PC-3 (cell line): ENCODE data around the gene ERP27.

Experiments used
- CTCF ChIP-seq: fragments of 300-600 bp; sonication (generic); conservative IDR thresholded peaks from 2 replicates; pipeline ENCODE4 v1.5.1; 2017; ENCODE audit warnings: antibody characterized with exemption, low read depth, mild to moderate bottlenecking, low read length
- EZH2 ChIP-seq: fragments of 300-600 bp; sonication (generic); IDR thresholded peaks from one replicate; pipeline ENCODE4 v1.6.1; 2017; ENCODE audit warnings: antibody characterized with exemption, mild to moderate bottlenecking, low read length; ENCODE audit not compliant: unreplicated experiment
- EZH2phosphoT487 ChIP-seq: fragments of 300-600 bp; sonication (generic); IDR thresholded peaks from 2 replicates; pipeline ENCODE4 v1.6.1; 2018; ENCODE audit warnings: mild to moderate bottlenecking, antibody characterized with exemption, low read length, borderline replicate concordance

- TF ChIP-seq CTCF: no peak
- TF ChIP-seq EZH2: no peak
- TF ChIP-seq EZH2phosphoT487: no peak
Measured at GRCh38 chr12:14982562-14982961, 44.2 kb upstream of the ERP27 start.
